ENCODE measurements around the gene METTL25. TPM values are rescaled to one million over a fixed set of nuclear protein-coding genes. Genes with fewer than 3 reads are reported as not detected.

Gene METTL25
- total and polyA plus RNA-seq, 2 donors from 2014 or later: 10.8 to 19.3 TPM

DNA sequence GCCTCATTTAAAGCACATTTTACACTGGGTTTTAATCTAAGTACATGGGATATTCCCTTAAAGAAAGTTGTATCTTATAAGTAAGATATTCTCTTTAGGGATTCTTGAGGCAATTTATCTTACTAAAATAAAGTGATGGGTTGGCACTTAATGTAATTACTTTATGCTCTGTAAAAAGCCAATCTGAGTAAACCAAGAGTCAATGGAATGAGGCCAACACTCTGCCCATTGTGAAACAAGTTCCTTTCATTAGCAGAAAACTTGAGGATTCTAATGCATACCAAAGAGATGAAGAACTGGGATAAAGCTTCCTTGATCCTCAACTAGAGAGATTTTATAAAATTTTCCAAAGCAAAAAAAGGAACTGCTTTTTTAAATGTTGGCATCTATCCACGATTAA lies 121.2 kb downstream of the METTL25 start:
- no peaks in the 10 kb centered on the region for H3K9me3 ChIP-seq (ENCODE audit: control insufficient read depth in 2 of 3, insufficient read depth in 1 of 3, low read length in 3 of 3)
- no peaks in the 10 kb centered on the region for H3K27me3 ChIP-seq (ENCODE audit: control insufficient read depth, insufficient read depth, low read length)
- H3K27ac ChIP-seq (ENCODE audit: low read depth in 2 of 2, low read length in 2 of 2): no peak overlapping the region
- DNase-seq (no peak), FAIRE-seq (no peak)
- no peak overlapping the region for H3K9ac ChIP-seq (ENCODE audit: low read length in 3 of 3)
- intact Hi-C loops (cut with DNase I): no loop called here
- no peaks in the 10 kb centered on the region for H3K4me1 ChIP-seq (ENCODE audit: control insufficient read depth in 2 of 3, insufficient read depth in 2 of 3, low read depth in 1 of 3, low read length in 3 of 3)
- TF ChIP-seq, protein P1, sequence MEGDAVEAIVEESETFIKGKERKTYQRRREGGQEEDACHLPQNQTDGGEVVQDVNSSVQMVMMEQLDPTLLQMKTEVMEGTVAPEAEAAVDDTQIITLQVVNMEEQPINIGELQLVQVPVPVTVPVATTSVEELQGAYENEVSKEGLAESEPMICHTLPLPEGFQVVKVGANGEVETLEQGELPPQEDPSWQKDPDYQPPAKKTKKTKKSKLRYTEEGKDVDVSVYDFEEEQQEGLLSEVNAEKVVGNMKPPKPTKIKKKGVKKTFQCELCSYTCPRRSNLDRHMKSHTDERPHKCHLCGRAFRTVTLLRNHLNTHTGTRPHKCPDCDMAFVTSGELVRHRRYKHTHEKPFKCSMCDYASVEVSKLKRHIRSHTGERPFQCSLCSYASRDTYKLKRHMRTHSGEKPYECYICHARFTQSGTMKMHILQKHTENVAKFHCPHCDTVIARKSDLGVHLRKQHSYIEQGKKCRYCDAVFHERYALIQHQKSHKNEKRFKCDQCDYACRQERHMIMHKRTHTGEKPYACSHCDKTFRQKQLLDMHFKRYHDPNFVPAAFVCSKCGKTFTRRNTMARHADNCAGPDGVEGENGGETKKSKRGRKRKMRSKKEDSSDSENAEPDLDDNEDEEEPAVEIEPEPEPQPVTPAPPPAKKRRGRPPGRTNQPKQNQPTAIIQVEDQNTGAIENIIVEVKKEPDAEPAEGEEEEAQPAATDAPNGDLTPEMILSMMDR (IDR thresholded peaks at IDR 0.05; ENCODE audit: borderline replicate concordance, extremely low read depth, insufficient read depth): no peak
- no peak overlapping the region for H3K4me3 ChIP-seq (ENCODE audit: low read length in 3 of 3)
- H3K36me3 ChIP-seq (ENCODE audit: control insufficient read depth in 2 of 3, insufficient read depth in 3 of 3, low read length in 3 of 3): no peaks in the 10 kb centered on the region

DNA sequence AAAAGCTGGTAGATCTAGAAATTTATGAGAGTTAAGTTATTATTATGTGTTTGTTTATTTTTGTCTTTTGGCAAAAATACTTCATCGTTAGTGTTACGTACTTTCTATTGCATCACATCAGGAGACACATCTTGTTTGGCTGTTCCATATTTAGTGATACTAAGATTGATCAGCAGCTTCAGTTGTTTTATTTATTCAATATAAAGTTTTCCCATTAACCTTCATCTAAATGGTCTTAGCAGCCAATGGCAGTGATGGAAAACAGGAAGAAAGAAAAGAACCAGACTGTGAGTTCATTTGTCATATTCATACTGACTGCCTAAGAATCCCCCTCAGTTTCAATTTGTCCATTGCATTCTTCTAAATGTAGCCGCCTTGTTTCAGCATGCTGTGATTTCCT lies 122.3 kb downstream of the METTL25 start:
- FAIRE-seq: no peak
- intact Hi-C loops (cut with DNase I): no loop called here
- no peaks in the 10 kb centered on the region for H3K36me3 ChIP-seq (ENCODE audit: control insufficient read depth in 2 of 3, insufficient read depth in 3 of 3, low read length in 3 of 3)
- no peak overlapping the region for H3K27ac ChIP-seq (ENCODE audit: low read depth in 2 of 2, low read length in 2 of 2)
- no peak for DNase-seq
- no peaks in the 10 kb centered on the region for H3K4me1 ChIP-seq (ENCODE audit: control insufficient read depth in 2 of 3, insufficient read depth in 2 of 3, low read depth in 1 of 3, low read length in 3 of 3)
- no peaks in the 10 kb centered on the region for H3K9me3 ChIP-seq (ENCODE audit: control insufficient read depth in 2 of 3, insufficient read depth in 1 of 3, low read length in 3 of 3)
- H3K9ac ChIP-seq (ENCODE audit: low read length in 3 of 3): no peak overlapping the region
- H3K4me3 ChIP-seq (ENCODE audit: low read length in 3 of 3): no peak overlapping the region
- H3K27me3 ChIP-seq (ENCODE audit: control insufficient read depth, insufficient read depth, low read length): no peaks in the 10 kb centered on the region
- TF ChIP-seq, protein P1 (IDR thresholded peaks at IDR 0.05; ENCODE audit: borderline replicate concordance, extremely low read depth, insufficient read depth): no peak

DNA sequence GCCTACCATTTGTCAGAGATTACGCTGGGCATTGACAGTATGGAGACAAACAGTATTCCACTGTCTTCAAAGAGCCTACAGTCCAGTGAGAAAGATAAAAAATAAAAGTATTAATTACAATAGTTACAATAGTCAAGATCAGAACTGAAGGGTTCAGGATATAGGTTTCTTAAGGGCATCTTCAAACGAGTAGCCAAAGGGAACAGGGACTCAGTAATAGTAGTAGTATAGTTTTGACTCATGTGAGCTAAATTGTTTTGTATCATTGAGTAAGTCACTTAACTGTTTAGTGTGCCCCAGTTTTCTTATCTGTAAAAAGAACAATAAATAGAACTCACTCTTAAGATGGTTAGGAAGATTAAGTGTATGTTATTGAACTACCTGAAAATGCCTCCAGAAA lies 123.6 kb downstream of the METTL25 start:
- no peaks in the 10 kb centered on the region for H3K4me1 ChIP-seq (ENCODE audit: control insufficient read depth in 2 of 3, insufficient read depth in 2 of 3, low read depth in 1 of 3, low read length in 3 of 3)
- no peak overlapping the region for H3K9ac ChIP-seq (ENCODE audit: low read length in 3 of 3)
- TF ChIP-seq, protein P1 (IDR thresholded peaks at IDR 0.05; ENCODE audit: borderline replicate concordance, extremely low read depth, insufficient read depth): no peak
- H3K27me3 ChIP-seq (ENCODE audit: control insufficient read depth, insufficient read depth, low read length): no peaks in the 10 kb centered on the region
- FAIRE-seq (no peak), DNase-seq (no peak)
- intact Hi-C loops (cut with DNase I): no loop called here
- no peaks in the 10 kb centered on the region for H3K36me3 ChIP-seq (ENCODE audit: control insufficient read depth in 2 of 3, insufficient read depth in 3 of 3, low read length in 3 of 3)
- H3K9me3 ChIP-seq (ENCODE audit: control insufficient read depth in 2 of 3, insufficient read depth in 1 of 3, low read length in 3 of 3): no peaks in the 10 kb centered on the region
- H3K4me3 ChIP-seq (ENCODE audit: low read length in 3 of 3): no peak overlapping the region
- H3K27ac ChIP-seq (ENCODE audit: low read depth in 2 of 2, low read length in 2 of 2): no peak overlapping the region

DNA sequence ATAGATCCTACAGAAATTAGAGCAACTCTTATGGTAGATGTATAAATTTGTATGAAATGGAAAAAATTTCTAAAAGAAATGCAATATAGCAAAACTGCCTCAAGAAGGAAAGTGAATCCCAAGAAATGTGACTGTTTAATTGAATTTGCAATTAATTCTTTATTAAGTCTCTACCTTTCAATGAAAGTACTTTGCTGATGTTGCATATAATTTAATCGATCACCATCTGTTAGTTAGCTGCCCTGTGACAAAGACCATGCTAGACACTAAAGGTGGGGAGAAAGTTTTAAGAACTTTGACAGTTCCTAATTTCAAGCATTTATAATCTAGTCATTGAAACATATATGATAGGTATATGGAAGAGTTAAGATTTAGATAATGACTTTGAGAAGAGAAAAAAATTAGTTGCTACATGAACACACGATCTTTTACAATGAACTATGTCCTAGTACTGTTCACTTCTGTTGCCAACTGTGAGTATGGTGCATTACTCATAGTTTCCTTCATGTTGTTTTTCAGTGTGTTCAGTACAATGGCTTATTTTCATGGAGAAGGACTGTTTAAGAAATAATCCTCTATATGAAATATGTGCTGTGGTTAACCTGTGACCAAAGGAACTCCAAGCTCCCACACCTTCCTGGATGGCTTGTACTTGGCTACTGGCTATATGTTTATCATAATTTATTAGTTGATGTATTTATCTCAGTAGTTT lies 128.4 kb downstream of the METTL25 start:
- DNase-seq: no peak
- Histone ChIP-seq H3K9me3 (ENCODE audit: control insufficient read depth in 2 of 3, insufficient read depth in 1 of 3, low read length in 3 of 3) (no peaks in the 10 kb centered on the region), H3K27ac (ENCODE audit: low read depth in 2 of 2, low read length in 2 of 2) (no peak overlapping the region), H3K4me1 (ENCODE audit: control insufficient read depth in 2 of 3, insufficient read depth in 2 of 3, low read depth in 1 of 3, low read length in 3 of 3) (no peaks in the 10 kb centered on the region), H3K36me3 (ENCODE audit: control insufficient read depth in 2 of 3, insufficient read depth in 3 of 3, low read length in 3 of 3) (no peaks in the 10 kb centered on the region), H3K9ac (ENCODE audit: low read length in 3 of 3) (no peak overlapping the region), H3K27me3 (ENCODE audit: control insufficient read depth, insufficient read depth, low read length) (no peaks in the 10 kb centered on the region), H3K4me3 (ENCODE audit: low read length in 3 of 3) (no peak overlapping the region)
- intact Hi-C loops (cut with DNase I): no loop called here
- TF ChIP-seq, protein P1 (IDR thresholded peaks at IDR 0.05; ENCODE audit: borderline replicate concordance, extremely low read depth, insufficient read depth): no peak
- no peak for FAIRE-seq

Measured in kidney (tissue), 14 donors.